Adrenal gland (tissue), 12 donors: ENCODE data around the gene TRMT11. TPM values are rescaled to one million over a fixed set of nuclear protein-coding genes. Genes with fewer than 3 reads are reported as not detected.

Experiments used
- DNase-seq, 7 donors: peaks; one replicate each; pipeline ENCODE4 v3.0.0-alpha.2; 2019 to 2020
- H3K27ac ChIP-seq, 5 donors: fragments of 200-600 bp; sonication (generic) in 4 of 5; 1 replicate in 3 of 5; 2 replicates in 2 of 5; pipeline versions ENCODE4 v1.5.1 to v1.8.0; 2016 to 2020; ENCODE audit warnings: mild to moderate bottlenecking in 1 of 5
- H3K27me3 ChIP-seq: fragments of 200-600 bp; 2 replicates; pipeline ENCODE4 v1.8.0; 2021
- H3K36me3 ChIP-seq, 2 donors: fragments of 200-600 bp; replicated peaks in 1 of 2; 1 replicate in 1 of 2; 2 replicates in 1 of 2; pipeline versions ENCODE4 v1.5.1 to v1.8.0; 2018 to 2022
- H3K4me1 ChIP-seq, 2 donors: fragments of 200-600 bp; replicated peaks in 1 of 2; 1 replicate in 1 of 2; 2 replicates in 1 of 2; pipeline versions ENCODE4 v1.5.1 to v1.8.0; 2018 to 2021
- H3K4me3 ChIP-seq, 4 donors: fragments of 200-600 bp; sonication (generic) in 3 of 4; one replicate each; pipeline ENCODE4 v1.5.1; 2016 to 2018
- H3K9me3 ChIP-seq, 3 donors: fragments of 200-600 bp; sonication (generic) in 1 of 3; replicated peaks in 1 of 3; 1 replicate in 2 of 3; 2 replicates in 1 of 3; pipeline versions ENCODE4 v1.5.1 to v1.8.0; 2016 to 2021
- CTCF ChIP-seq, 6 experiments: fragments of 450-650 bp in 4 of 6; fragments of 200-600 bp in 2 of 6; sonication (generic) in 1 of 6; IDR thresholded peaks; 1 replicate in 5 of 6; 2 replicates in 1 of 6; pipeline versions ENCODE4 v1.5.1 to v1.8.0; 2016 to 2021; ENCODE audit warnings: antibody characterized with exemption in 6 of 6, mild to moderate bottlenecking in 2 of 6, moderate library complexity in 1 of 6
- POLR2A ChIP-seq, 2 donors: fragments of 450-650 bp; IDR thresholded peaks; one replicate each; pipeline ENCODE4 v1.6.1; 2017; ENCODE audit warnings: antibody characterized with exemption in 2 of 2, mild to moderate bottlenecking in 2 of 2, moderate library complexity in 1 of 2
- WGBS, 4 donors: extraction: QIAGEN DNeasy Blood & Tissue Kit in 2 of 4; methylation state at CpG; one replicate each; pipeline versions ENCODE4 v1.1.5 to v1.1.7; 2013 to 2017; 5-methylcytosine and 5-hydroxymethylcytosine counted together
- intact Hi-C, 2 donors: fragments of 100-400 bp; cut with DNase I; formaldehyde crosslinking; loops; one replicate each; pipeline versions ENCODE4 v1.14.1 to v1.15.0; 2022 to 2023
- polyA plus RNA-seq, 3 donors: library from polyadenylated mRNA; stranded (reverse); fragments of 200-250 nt in 2 of 3; fragments of 350-450 nt in 1 of 3; fragmentation: Illumina TruSeq in 1 of 3; extraction: RNeasy Lipid Tissue Mini Kit (QIAGEN cat#74804) in 1 of 3; gene quantifications; one replicate each; pipeline ENCODE4 v1.2.3, GENCODE V29; 2013 to 2014
- total RNA-seq, 9 donors: library from RNA; depleted of rRNA in 4 of 9; stranded (reverse); fragments of >200 nt in 4 of 9; fragments of 120-200 nt in 1 of 9; fragmentation: NEBNext Ultra II Directional in 1 of 9; extraction: Animal tissue kit (Norgen Biotek cat#: 25700) in 1 of 9; gene quantifications; one replicate each; pipeline versions ENCODE4 v1.1.0 to v1.2.4, GENCODE V29; 2013 to 2023
- donor health status: healthy with polysubstance abuse.
- donor health status: Bipolar disorder and iron deficiency.
- donor health status: DM: yes; HTN: yes; CAD: no.
- donor health status: DM: no; HTN: no; CAD: no.
- donor health status: DM: no; HTN: no; CAD: no.
- donor health status: DM: yes; HTN: yes; CAD: no.

TRMT11 gene
- total and polyA plus RNA-seq, 12 donors, result 9.7 to 29.9 (median 17.9) TPM

- intact Hi-C loops, result loop anchor here in 1 of 2 donors (10.0 kb wide), 1 partner anchor 135 kb away; no protein-coding TSS in a partner anchor
Measured at GRCh38 chr6:126030045-126030444, 43.7 kb downstream of the TRMT11 start.

GRCh38 chr6:126033696-126034095 is 47.4 kb downstream of the TRMT11 start:
- 5 to 12% (median 10%) methylated on average over 2 to 3 of the region's 3 CpGs for WGBS, 4 donors
- TF ChIP-seq CTCF (IDR thresholded peaks at IDR 0.05) (peak; percentile 45 to 68 (median 56)), POLR2A (IDR thresholded peaks at IDR 0.05) (no peak)
- Histone ChIP-seq H3K36me3 (no peaks in the 10 kb centered on the region), H3K4me1 (no peaks in the 10 kb centered on the region), H3K4me3 (no peak overlapping the region), H3K27me3 (no peaks in the 10 kb centered on the region), H3K9me3 (no peaks in the 10 kb centered on the region), H3K27ac (no peak overlapping the region)
- intact Hi-C loops, result loop anchor here in 1 of 2 donors (10.0 kb wide), 1 partner anchor 131 kb away; no protein-coding TSS in a partner anchor
- DNase-seq, result peak; percentile 21 to 62 (median 29)

More at GRCh38 chr6:126030045-126030444, 43.7 kb downstream of the TRMT11 start:
- 76 to 92% (median 85%) methylated on average over 2 of the region's 2 CpGs for WGBS, 4 donors
- no peaks in the 10 kb centered on the region for H3K36me3 ChIP-seq
- H3K27ac ChIP-seq, result no peak overlapping the region
- H3K9me3 ChIP-seq, result no peaks in the 10 kb centered on the region
- TF ChIP-seq POLR2A (IDR thresholded peaks at IDR 0.05) (no peak), CTCF (IDR thresholded peaks at IDR 0.05) (no peak)
- H3K27me3 ChIP-seq, result no peaks in the 10 kb centered on the region
- DNase-seq, result no peak
- H3K4me1 ChIP-seq, result no peaks in the 10 kb centered on the region
- H3K4me3 ChIP-seq, result no peak overlapping the region

GRCh38 chr6:126034656-126035055 is 48.3 kb downstream of the TRMT11 start:
- no peaks in the 10 kb centered on the region for H3K36me3 ChIP-seq
- H3K9me3 ChIP-seq, result no peaks in the 10 kb centered on the region
- no peak overlapping the region for H3K27ac ChIP-seq
- TF ChIP-seq CTCF (IDR thresholded peaks at IDR 0.05), result no peak
- TF ChIP-seq POLR2A (IDR thresholded peaks at IDR 0.05), result no peak
- intact Hi-C loops, result loop anchor here in 1 of 2 donors (10.0 kb wide), 1 partner anchor 130 kb away; no protein-coding TSS in a partner anchor
- H3K27me3 ChIP-seq, result no peaks in the 10 kb centered on the region
- DNase-seq, result no peak
- no peak overlapping the region for H3K4me3 ChIP-seq
- H3K4me1 ChIP-seq, result no peaks in the 10 kb centered on the region
- WGBS, 4 donors, result 95 to 96% (median 96%) methylated on average over 6 of the region's 6 CpGs

GRCh38 chr6:126035764-126036163 is 49.4 kb downstream of the TRMT11 start:
- WGBS, 4 donors, result 92 to 96% (median 95%) methylated on average over 2 of the region's 2 CpGs
- no peaks in the 10 kb centered on the region for H3K9me3 ChIP-seq
- no peak overlapping the region for H3K4me3 ChIP-seq
- no peaks in the 10 kb centered on the region for H3K36me3 ChIP-seq
- peaks cover 0 to 8% of the 10 kb centered on the region in 2 donors for H3K4me1 ChIP-seq
- DNase-seq, result no peak
- H3K27ac ChIP-seq, result no peak overlapping the region
- H3K27me3 ChIP-seq, result no peaks in the 10 kb centered on the region
- TF ChIP-seq CTCF (IDR thresholded peaks at IDR 0.05) (no peak), POLR2A (IDR thresholded peaks at IDR 0.05) (no peak)
- intact Hi-C loops, result loop anchor here in 1 of 2 donors (10.0 kb wide), 1 partner anchor 129 kb away; no protein-coding TSS in a partner anchor
